AG09319 (cell line): ENCODE results near the gene ITIH5.
"Not testable (repeated sequence)": the region's sequence is repeated elsewhere in the genome, so short reads cannot be mapped to it uniquely, and the experiment has no call there.

ENCODE experiments used
- DNase-seq: peaks from one replicate; pipeline ENCODE4 v3.0.0-alpha.2; 2010; ENCODE audit warnings: low read depth; ENCODE audit errors: extremely low read depth
- CTCF ChIP-seq: IDR thresholded peaks from 2 replicates; pipeline ENCODE4 v1.5.1; 2011; ENCODE audit warnings: low read depth, mild to moderate bottlenecking, inconsistent platforms, low read length, moderate library complexity

ITIH5 gene

GRCh38 chr10:7666253-7667023, at the start of gene ITIH5:
ITIH5 (minus strand) TSS chr10:7666966; CDS start chr10:7666892, 74 bp downstream.
- no peak for TF ChIP-seq CTCF

GRCh38 chr10:7715515-7715914, 48.7 kb upstream of the ITIH5 start:
- no peak for TF ChIP-seq CTCF

More at GRCh38 chr10:7666253-7667023, at the start of gene ITIH5:
- DNase-seq = no peak

GRCh38 chr10:7711075-7711474, 44.3 kb upstream of the ITIH5 start:
- DNase-seq = not testable (repeated sequence)

More at GRCh38 chr10:7715515-7715914, 48.7 kb upstream of the ITIH5 start:
- DNase-seq = no peak

GRCh38 chr10:7710446-7710845, 43.7 kb upstream of the ITIH5 start:
- DNase-seq = no peak
- TF ChIP-seq CTCF = no peak

- TF ChIP-seq CTCF = no peak
- no peak for DNase-seq
These were observed 42.1 kb upstream of the ITIH5 start for GRCh38 chr10:7708832-7709231.

GRCh38 chr10:7707858-7708622, 41.3 kb upstream of the ITIH5 start:
- TF ChIP-seq CTCF = no peak
- no peak for DNase-seq

- no peak for DNase-seq
- no peak for TF ChIP-seq CTCF
These were observed 40.3 kb upstream of the ITIH5 start for GRCh38 chr10:7707102-7707501.
